IMR-90 (cell line): ENCODE data around the gene VCPKMT. TPM values are rescaled to one million over a fixed set of nuclear protein-coding genes. Genes with fewer than 3 reads are reported as not detected.

Source experiments
- ATAC-seq: fragments of 200-7000 bp; cut with Tn5 transposase; 2 replicates; pipeline ENCODE4 v1.9.1; 2020; ENCODE audit warnings: low read depth, mild to moderate bottlenecking, moderate library complexity
- BruUV-seq: library from RNA; stranded (reverse); fragments of 400-500 nt; replicated peaks from 2 replicates; lab custom pipeline; 2021; lab: Mats Ljungman, UMichigan
- CTCF ChIA-PET: fragments of 300-600 bp; formaldehyde crosslinking; extraction: SDS; loops from one replicate; lab custom pipeline; 2021; ENCODE audit warnings: antibody characterized with exemption; lab: Yijun Ruan, JAX
- POLR2A ChIA-PET: fragments of 300-600 bp; sonication (Branson Sonifier 250); formaldehyde crosslinking; loops from one replicate; lab custom pipeline; 2022; ENCODE audit warnings: antibody characterized with exemption; ENCODE audit not compliant: unreplicated experiment; lab: Charles Lee
- DNase-seq: peaks from one replicate; pipeline ENCODE4 v3.0.0; 2013
- H2AFZ ChIP-seq: replicated peaks from 2 replicates; pipeline ENCODE3; 2013; ENCODE audit warnings: low read length, mild to moderate bottlenecking; ENCODE audit not compliant: poor library complexity
- H2AK5ac ChIP-seq: 2 replicates; pipeline ENCODE4 v1.6.1; 2013; ENCODE audit warnings: low read depth, low read length, inconsistent platforms
- H2AK9ac ChIP-seq: replicated peaks from 2 replicates; pipeline ENCODE3; 2013; ENCODE audit warnings: mild to moderate bottlenecking, low read depth, low read length, moderate library complexity; ENCODE audit not compliant: poor library complexity
- H2BK120ac ChIP-seq: 2 replicates; pipeline ENCODE4 v1.6.1; 2013; ENCODE audit warnings: low read depth, low read length, inconsistent platforms
- H2BK15ac ChIP-seq: 3 replicates; pipeline ENCODE4 v1.6.1; 2013; ENCODE audit warnings: low read depth, low read length, inconsistent platforms
- H2BK20ac ChIP-seq: 2 replicates; pipeline ENCODE4 v1.6.1; 2013; ENCODE audit warnings: low read depth, mild to moderate bottlenecking, inconsistent platforms, low read length, moderate library complexity
- H2BK5ac ChIP-seq: 2 replicates; pipeline ENCODE4 v1.6.1; 2013; ENCODE audit warnings: mild to moderate bottlenecking, low read depth, low read length, inconsistent platforms; ENCODE audit not compliant: poor library complexity, severe bottlenecking
- H3K14ac ChIP-seq: replicated peaks from 2 replicates; pipeline ENCODE4 v1.6.1; 2013; ENCODE audit warnings: low read depth, low read length, inconsistent platforms
- H3K18ac ChIP-seq: 2 replicates; pipeline ENCODE4 v1.6.1; 2013; ENCODE audit warnings: low read depth, low read length, control low read depth
- H3K23ac ChIP-seq: 2 replicates; pipeline ENCODE4 v1.6.1; 2013; ENCODE audit warnings: low read depth, low read length, inconsistent platforms
- H3K27ac ChIP-seq: 2 replicates; pipeline ENCODE4 v1.5.1; 2013; ENCODE audit warnings: mild to moderate bottlenecking, control low read depth, low read length; ENCODE audit not compliant: insufficient read depth
- H3K27me3 ChIP-seq: 2 replicates; pipeline ENCODE4 v1.6.1; 2013; ENCODE audit warnings: low read length; ENCODE audit not compliant: control insufficient read depth, insufficient read depth
- H3K36me3 ChIP-seq: 2 replicates; pipeline ENCODE4 v1.6.1; 2013; ENCODE audit warnings: low read length, mixed read lengths; ENCODE audit not compliant: control insufficient read depth, insufficient read depth
- H3K4ac ChIP-seq: 2 replicates; pipeline ENCODE4 v1.6.1; 2013; ENCODE audit warnings: low read depth, low read length, inconsistent platforms
- H3K4me1 ChIP-seq: 2 replicates; pipeline ENCODE4 v1.6.1; 2013; ENCODE audit warnings: low read length, mixed read lengths; ENCODE audit not compliant: control insufficient read depth, insufficient read depth
- H3K4me2 ChIP-seq: 2 replicates; pipeline ENCODE4 v1.6.1; 2013; ENCODE audit warnings: low read depth, mild to moderate bottlenecking, control low read depth, low read length, moderate library complexity
- H3K4me3 ChIP-seq: 2 replicates; pipeline ENCODE4 v1.5.1; 2013; ENCODE audit warnings: low read depth, mild to moderate bottlenecking, control low read depth, low read length, moderate library complexity; ENCODE audit not compliant: insufficient read depth
- H3K56ac ChIP-seq: 2 replicates; pipeline ENCODE4 v1.6.1; 2013; ENCODE audit warnings: low read length, inconsistent platforms; ENCODE audit not compliant: insufficient read depth; ENCODE audit errors: extremely low read depth
- H3K79me1 ChIP-seq, 2 experiments: 2 replicates each; pipeline ENCODE4 v1.6.1; 2013; ENCODE audit warnings: low read length in 2 of 2, inconsistent platforms in 1 of 2, low read depth in 1 of 2
- H3K9ac ChIP-seq: 2 replicates; pipeline ENCODE4 v1.6.1; 2013; ENCODE audit warnings: low read depth, low read length, control low read depth
- H3K9me1 ChIP-seq: 2 replicates; pipeline ENCODE4 v1.6.1; 2013; ENCODE audit warnings: low read length, inconsistent platforms; ENCODE audit not compliant: insufficient read depth
- H3K9me3 ChIP-seq: 2 replicates; pipeline ENCODE4 v1.6.1; 2013; ENCODE audit warnings: low read length; ENCODE audit not compliant: control insufficient read depth, insufficient read depth
- H4K20me1 ChIP-seq: 2 replicates; pipeline ENCODE4 v1.6.1; 2013; ENCODE audit warnings: low read length, inconsistent platforms; ENCODE audit not compliant: insufficient read depth
- H4K5ac ChIP-seq: 2 replicates; pipeline ENCODE4 v1.6.1; 2013; ENCODE audit warnings: mild to moderate bottlenecking, low read depth, low read length, control low read depth
- H4K8ac ChIP-seq, 2 experiments: 2 replicates each; pipeline ENCODE4 v1.6.1; 2013; ENCODE audit warnings: low read depth in 2 of 2, low read length in 2 of 2, control low read depth in 1 of 2, inconsistent platforms in 1 of 2
- H4K91ac ChIP-seq: 2 replicates; pipeline ENCODE4 v1.6.1; 2013; ENCODE audit warnings: low read depth, low read length, inconsistent platforms; ENCODE audit not compliant: insufficient read depth
- BHLHE40 ChIP-seq: fragments of 150-350 bp; IDR thresholded peaks from 2 replicates; pipeline ENCODE4 v1.6.1; 2016; ENCODE audit warnings: mild to moderate bottlenecking, low read depth, low read length
- CEBPB ChIP-seq: IDR thresholded peaks from 2 replicates; pipeline ENCODE4 v1.6.1; 2012; ENCODE audit warnings: low read depth, low read length, improper control_type of control experiment
- CHD1 ChIP-seq: IDR thresholded peaks from 2 replicates; pipeline ENCODE4 v1.6.1; 2012; ENCODE audit warnings: low read depth, low read length, improper control_type of control experiment
- CTCF ChIP-seq: conservative IDR thresholded peaks from 2 replicates; pipeline ENCODE4 v1.5.1; 2012; ENCODE audit warnings: mild to moderate bottlenecking, low read depth, low read length, improper control_type of control experiment
- FOS ChIP-seq: fragments of 150-350 bp; IDR thresholded peaks from 2 replicates; pipeline ENCODE4 v1.6.1; 2016; ENCODE audit warnings: low read depth, low read length
- MAFK ChIP-seq: IDR thresholded peaks from 2 replicates; pipeline ENCODE4 v1.6.1; 2012; ENCODE audit warnings: low read depth, low read length, improper control_type of control experiment
- MAZ ChIP-seq: IDR thresholded peaks from 2 replicates; pipeline ENCODE4 v1.6.1; 2012; ENCODE audit warnings: low read depth, mild to moderate bottlenecking, low read length, improper control_type of control experiment, moderate library complexity, borderline replicate concordance
- MXI1 ChIP-seq: IDR thresholded peaks from 2 replicates; pipeline ENCODE4 v1.6.1; 2012; ENCODE audit warnings: low read depth, mild to moderate bottlenecking, low read length, moderate library complexity, borderline replicate concordance
- NFE2L2 ChIP-seq: fragments of 150-350 bp; IDR thresholded peaks from 2 replicates; pipeline ENCODE4 v1.6.1; 2016; ENCODE audit warnings: low read depth, mild to moderate bottlenecking, low read length
- POLR2A ChIP-seq: IDR thresholded peaks from 2 replicates; pipeline ENCODE4 v1.6.1; 2012; ENCODE audit warnings: mild to moderate bottlenecking, low read depth, low read length
- RAD21 ChIP-seq: IDR thresholded peaks from 2 replicates; pipeline ENCODE4 v1.6.1; 2012; ENCODE audit warnings: low read length, improper control_type of control experiment
- RCOR1 ChIP-seq: IDR thresholded peaks from 2 replicates; pipeline ENCODE4 v1.6.1; 2012; ENCODE audit warnings: mild to moderate bottlenecking, low read length, improper control_type of control experiment; ENCODE audit not compliant: insufficient replicate concordance
- RFX5 ChIP-seq: IDR thresholded peaks from 2 replicates; pipeline ENCODE4 v1.8.0; 2012; ENCODE audit warnings: low read depth, mild to moderate bottlenecking, low read length, moderate library complexity
- SMC3 ChIP-seq: fragments of 150-350 bp; IDR thresholded peaks from 2 replicates; pipeline ENCODE4 v1.6.1; 2016; ENCODE audit warnings: low read depth, mild to moderate bottlenecking, antibody characterized with exemption, low read length, moderate library complexity
- WGBS, 2 experiments: methylation state at CpG; one replicate each; pipeline versions ENCODE4 v1.1.5 to v1.1.7; 2013; ENCODE audit warnings: missing lambda C conversion rate in 2 of 2; ENCODE audit not compliant: insufficient read length in 1 of 2; ENCODE audit errors: extremely low coverage in 2 of 2; 5-methylcytosine and 5-hydroxymethylcytosine counted together
- dilution Hi-C: fragments of 300-500 bp; cut with HindIII; formaldehyde crosslinking; loops from one replicate; pipeline ENCODE4 v1.14.3; 2018; ENCODE audit warnings: low sequenced_read_pairs; ENCODE audit not compliant: unreplicated experiment
- in situ Hi-C: fragments of 300-500 bp; cut with MboI; formaldehyde crosslinking; loops from 3 replicates; pipeline ENCODE4 v1.14.3; 2019; ENCODE audit warnings: low sequenced_read_pairs, inconsistent platforms, mixed read lengths
- intact Hi-C: fragments of 100-400 bp; cut with micrococcal nuclease; formaldehyde crosslinking; loops from 2 replicates; pipeline ENCODE4 v1.10.0; 2022
- polyA plus RNA-seq, 3 experiments: library from polyadenylated mRNA; depleted of rRNA; stranded (reverse); fragments of >200 nt; gene quantifications; 2 replicates each; pipeline ENCODE4 v1.2.3, GENCODE V29; 2012; ENCODE audit warnings: low replicate concordance in 1 of 3
- total RNA-seq: library from RNA; depleted of rRNA; stranded (reverse); fragments of >200 nt; gene quantifications from 2 replicates; pipeline ENCODE4 v1.2.3, GENCODE V29; 2012
- TF ChIP-seq, protein P1 (sequence below): fragments of 150-350 bp; IDR thresholded peaks from 2 replicates; pipeline ENCODE4 v1.6.1; 2017; ENCODE audit warnings: mild to moderate bottlenecking, antibody characterized with exemption, low read length, low read depth
- TF ChIP-seq, protein P2 (sequence below): fragments of 150-350 bp; IDR thresholded peaks from 2 replicates; pipeline ENCODE4 v1.6.1; 2016; ENCODE audit warnings: low read depth, mild to moderate bottlenecking, low read length, moderate library complexity, borderline replicate concordance

VCPKMT gene
- total and polyA plus RNA-seq, 2 of the 4 experiments (the other 2 are of a cell fraction): 2.5 to 4.7 TPM

DNA sequence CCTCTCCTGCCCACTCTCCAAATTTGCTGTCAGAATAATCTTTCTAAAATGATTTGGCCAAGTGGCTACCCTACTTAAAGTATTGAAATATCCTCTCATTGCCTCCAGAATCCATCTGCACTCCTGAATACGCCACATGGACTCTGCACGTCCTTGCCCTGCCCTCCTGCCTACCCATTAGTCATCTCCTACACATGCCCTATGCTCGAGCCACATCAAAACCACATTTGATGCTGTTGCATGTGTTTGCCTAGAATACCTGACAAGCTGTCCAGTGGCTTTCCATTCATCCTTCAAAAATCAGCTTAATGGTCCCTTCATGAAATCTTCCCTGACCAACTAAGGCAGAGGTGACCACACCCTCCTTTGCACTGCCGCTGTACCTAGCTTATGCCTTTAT lies 17.0 kb downstream of the VCPKMT start:
- Histone ChIP-seq H3K9me1 (peaks cover 5% of the 10 kb centered on the region), H3K4me3 (no peak overlapping the region), H3K4ac (no peak overlapping the region), H3K27ac (no peak overlapping the region), H3K27me3 (no peaks in the 10 kb centered on the region), H4K20me1 (no peaks in the 10 kb centered on the region), H3K4me2 (no peak overlapping the region), H2AK5ac (no peak overlapping the region), H4K91ac (no peak overlapping the region), H3K14ac (no peak overlapping the region), H3K4me1 (0 out of 2 replicates have a peak, but pooled peaks cover 2% of the 10 kb centered on the region), H2BK15ac (no peak overlapping the region), H3K9ac (no peak overlapping the region), H3K23ac (no peak overlapping the region), H2BK20ac (no peak overlapping the region), H4K5ac (no peak overlapping the region), H3K36me3 (no peaks in the 10 kb centered on the region), H2BK120ac (no peak overlapping the region), H3K79me1 (peaks cover 0 to 5% of the 10 kb centered on the region in 2 experiments; a peak in 2 of 4 replicates), H3K56ac (no peak overlapping the region), H2AK9ac (no peak overlapping the region), H2BK5ac (no peak overlapping the region), H4K8ac (no peak overlapping the region), H2AFZ (no peak overlapping the region), H3K18ac (no peak overlapping the region), H3K9me3 (no peaks in the 10 kb centered on the region)
- DNase-seq: no peak
- 68% methylated on average over 3 of the region's 4 CpGs; no CpG with 5 or more reads in 1 of the 2 experiments for WGBS, 2 experiments
- no TSS peak for BruUV-seq
- dilution Hi-C loops (no loop called here), in situ Hi-C loops (no loop called here), intact Hi-C loops (no loop called here)
- no peak for ATAC-seq
- POLR2A ChIA-PET: interaction anchor here (0.5 kb wide), 1 partner anchor 728 kb away, joined by 8 read pairs; no protein-coding TSS in a partner anchor
- TF ChIP-seq CHD1 (no peak), MXI1 (no peak), RFX5 (no peak), CTCF (no peak), BHLHE40 (no peak), MAFK (no peak), RCOR1 (no peak), POLR2A (no peak), RAD21 (no peak), CEBPB (no peak), SMC3 (no peak), FOS (no peak), MAZ (no peak), NFE2L2 (no peak)
- TF ChIP-seq, protein P1, sequence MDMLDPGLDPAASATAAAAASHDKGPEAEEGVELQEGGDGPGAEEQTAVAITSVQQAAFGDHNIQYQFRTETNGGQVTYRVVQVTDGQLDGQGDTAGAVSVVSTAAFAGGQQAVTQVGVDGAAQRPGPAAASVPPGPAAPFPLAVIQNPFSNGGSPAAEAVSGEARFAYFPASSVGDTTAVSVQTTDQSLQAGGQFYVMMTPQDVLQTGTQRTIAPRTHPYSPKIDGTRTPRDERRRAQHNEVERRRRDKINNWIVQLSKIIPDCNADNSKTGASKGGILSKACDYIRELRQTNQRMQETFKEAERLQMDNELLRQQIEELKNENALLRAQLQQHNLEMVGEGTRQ: no peak
- TF ChIP-seq, protein P2, sequence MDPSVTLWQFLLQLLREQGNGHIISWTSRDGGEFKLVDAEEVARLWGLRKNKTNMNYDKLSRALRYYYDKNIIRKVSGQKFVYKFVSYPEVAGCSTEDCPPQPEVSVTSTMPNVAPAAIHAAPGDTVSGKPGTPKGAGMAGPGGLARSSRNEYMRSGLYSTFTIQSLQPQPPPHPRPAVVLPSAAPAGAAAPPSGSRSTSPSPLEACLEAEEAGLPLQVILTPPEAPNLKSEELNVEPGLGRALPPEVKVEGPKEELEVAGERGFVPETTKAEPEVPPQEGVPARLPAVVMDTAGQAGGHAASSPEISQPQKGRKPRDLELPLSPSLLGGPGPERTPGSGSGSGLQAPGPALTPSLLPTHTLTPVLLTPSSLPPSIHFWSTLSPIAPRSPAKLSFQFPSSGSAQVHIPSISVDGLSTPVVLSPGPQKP: no peak
- CTCF ChIA-PET: interaction anchor here (0.6 kb wide), 1 partner anchor 215 kb away, joined by 8 read pairs; no protein-coding TSS in a partner anchor
